IMR-90 (cell line): Measurements from ENCODE around the gene LGI4.

Experiments
- MXI1 ChIP-seq: IDR thresholded peaks from 2 replicates; pipeline ENCODE4 v1.6.1; 2012; ENCODE audit warnings: low read depth, mild to moderate bottlenecking, low read length, moderate library complexity, borderline replicate concordance
- POLR2A ChIP-seq: IDR thresholded peaks from 2 replicates; pipeline ENCODE4 v1.6.1; 2012; ENCODE audit warnings: mild to moderate bottlenecking, low read depth, low read length
- RAD21 ChIP-seq: IDR thresholded peaks from 2 replicates; pipeline ENCODE4 v1.6.1; 2012; ENCODE audit warnings: low read length, improper control_type of control experiment
- SMC3 ChIP-seq: fragments of 150-350 bp; IDR thresholded peaks from 2 replicates; pipeline ENCODE4 v1.6.1; 2016; ENCODE audit warnings: low read depth, mild to moderate bottlenecking, antibody characterized with exemption, low read length, moderate library complexity
- TF ChIP-seq, protein P1 (sequence below): conservative IDR thresholded peaks from 2 replicates; pipeline ENCODE4 v1.5.1; 2012; ENCODE audit warnings: mild to moderate bottlenecking, low read depth, low read length, improper control_type of control experiment

DNA sequence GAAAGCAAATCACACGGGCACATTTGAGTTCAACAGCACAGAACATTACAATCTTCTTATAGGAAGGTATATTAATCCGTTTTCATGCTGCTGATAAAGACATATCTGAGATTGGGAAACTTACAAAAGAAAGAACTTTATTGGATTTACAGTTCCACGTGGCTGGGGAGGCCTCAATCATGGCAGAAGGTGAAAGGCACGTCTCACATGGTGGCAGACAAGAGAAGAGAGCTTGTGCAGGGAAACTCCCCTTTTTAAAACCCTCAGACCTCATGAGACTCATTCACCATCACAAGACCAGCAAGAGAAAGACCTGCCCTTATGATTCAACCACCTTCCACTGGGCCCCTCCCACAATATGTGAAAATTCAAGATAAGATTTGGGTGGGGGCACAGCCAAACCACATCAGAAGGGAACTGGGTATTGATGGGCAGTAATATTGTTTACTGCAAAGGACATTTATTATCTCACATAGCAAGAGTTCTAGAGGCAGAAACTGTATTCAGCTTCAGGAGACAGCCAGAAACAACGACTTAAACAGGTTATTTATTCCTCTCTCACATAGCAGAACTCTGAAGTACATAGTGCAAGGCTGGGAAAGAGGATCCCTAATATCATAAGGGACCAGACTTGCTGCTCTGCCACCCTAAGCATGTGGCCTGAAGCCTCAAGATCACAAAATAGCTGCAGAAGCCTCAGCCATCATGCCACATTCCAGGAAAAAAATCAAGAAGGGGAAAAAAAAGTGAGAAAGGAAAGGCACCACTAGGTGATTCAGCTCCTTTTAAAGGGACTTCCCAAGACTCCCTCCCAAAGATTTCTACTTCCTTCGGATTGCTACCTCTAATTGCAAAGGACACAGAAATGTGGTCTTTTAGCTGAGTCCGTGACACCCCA, 42.8 kb upstream of the LGI4 start:
- TF ChIP-seq, protein P1, sequence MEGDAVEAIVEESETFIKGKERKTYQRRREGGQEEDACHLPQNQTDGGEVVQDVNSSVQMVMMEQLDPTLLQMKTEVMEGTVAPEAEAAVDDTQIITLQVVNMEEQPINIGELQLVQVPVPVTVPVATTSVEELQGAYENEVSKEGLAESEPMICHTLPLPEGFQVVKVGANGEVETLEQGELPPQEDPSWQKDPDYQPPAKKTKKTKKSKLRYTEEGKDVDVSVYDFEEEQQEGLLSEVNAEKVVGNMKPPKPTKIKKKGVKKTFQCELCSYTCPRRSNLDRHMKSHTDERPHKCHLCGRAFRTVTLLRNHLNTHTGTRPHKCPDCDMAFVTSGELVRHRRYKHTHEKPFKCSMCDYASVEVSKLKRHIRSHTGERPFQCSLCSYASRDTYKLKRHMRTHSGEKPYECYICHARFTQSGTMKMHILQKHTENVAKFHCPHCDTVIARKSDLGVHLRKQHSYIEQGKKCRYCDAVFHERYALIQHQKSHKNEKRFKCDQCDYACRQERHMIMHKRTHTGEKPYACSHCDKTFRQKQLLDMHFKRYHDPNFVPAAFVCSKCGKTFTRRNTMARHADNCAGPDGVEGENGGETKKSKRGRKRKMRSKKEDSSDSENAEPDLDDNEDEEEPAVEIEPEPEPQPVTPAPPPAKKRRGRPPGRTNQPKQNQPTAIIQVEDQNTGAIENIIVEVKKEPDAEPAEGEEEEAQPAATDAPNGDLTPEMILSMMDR, result no peak
- TF ChIP-seq SMC3 (no peak), POLR2A (no peak), RAD21 (no peak), MXI1 (no peak)
